SH-SY5Y (cell line): ENCODE data around the gene FCN1.

ENCODE experiments used
- GATA2 ChIP-seq: IDR thresholded peaks from 2 replicates; pipeline ENCODE4 v1.6.1; 2011; ENCODE audit warnings: mild to moderate bottlenecking, low read depth, low read length
- GATA3 ChIP-seq: IDR thresholded peaks from 2 replicates; pipeline ENCODE4 v1.6.1; 2011; ENCODE audit warnings: low read depth, mild to moderate bottlenecking, low read length, moderate library complexity

FCN1 gene

DNA sequence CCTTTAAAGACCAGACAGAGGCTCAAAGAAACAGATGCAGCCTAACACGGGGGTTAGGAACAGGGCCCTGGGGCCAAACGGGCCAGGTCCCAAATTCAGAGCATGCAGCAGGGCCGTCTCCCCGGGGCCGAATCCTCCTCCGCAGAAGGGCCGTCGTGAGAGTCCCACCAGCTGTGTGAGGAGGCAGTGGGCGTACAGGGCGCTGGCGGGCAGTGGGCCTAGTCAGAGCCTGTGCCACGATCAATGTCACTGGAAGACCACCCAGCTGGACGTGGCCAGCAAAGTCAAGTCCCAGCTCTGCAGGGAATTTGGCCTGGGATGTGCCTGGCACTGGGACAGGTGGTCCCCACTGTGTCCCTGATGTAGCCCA is 52.9 kb downstream of the FCN1 start:
- no peak for TF ChIP-seq GATA2

DNA sequence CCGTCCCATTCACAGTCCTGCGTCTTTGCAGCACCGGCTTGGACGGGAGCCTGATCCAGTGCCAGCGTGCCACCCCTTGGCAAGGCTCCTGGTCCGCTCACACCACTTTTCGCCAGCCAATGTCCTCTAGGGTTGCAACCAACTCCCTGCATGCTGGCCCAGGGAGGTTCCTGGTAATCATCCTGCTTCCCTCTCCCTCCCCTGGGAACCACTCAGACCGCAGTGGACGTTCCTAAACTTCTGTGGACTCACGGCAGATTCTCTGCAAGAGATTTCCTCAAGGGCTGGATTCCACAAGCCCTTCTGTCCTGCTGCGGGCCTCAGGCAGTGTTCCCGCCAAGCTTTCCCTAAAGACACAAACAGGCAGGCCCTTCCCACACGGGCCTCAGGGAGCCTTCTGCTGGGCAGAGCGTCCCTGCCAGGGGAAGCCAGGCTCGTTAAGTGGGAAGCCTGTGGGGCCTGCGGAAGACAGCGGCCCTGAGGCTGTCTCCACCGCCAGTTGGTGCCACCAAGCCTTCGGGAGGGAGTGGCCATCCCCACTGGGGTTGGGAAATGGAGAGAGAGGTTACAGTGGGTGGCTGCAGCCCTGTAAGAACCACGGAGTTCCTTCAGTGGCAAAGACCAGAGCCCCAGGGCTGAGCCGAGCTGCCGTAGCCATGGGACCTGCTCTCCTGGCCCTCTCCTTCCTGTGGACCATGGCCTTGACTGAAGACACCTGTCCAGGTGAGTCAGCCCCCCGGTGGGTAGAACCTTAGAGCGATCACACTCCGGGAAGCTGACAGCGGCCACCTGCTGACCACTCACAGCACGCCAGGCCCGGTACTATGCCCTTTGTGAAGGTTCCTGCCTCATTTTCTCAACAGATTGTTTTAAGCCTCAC is 53.5 kb downstream of the FCN1 start:
- TF ChIP-seq GATA2, result no peak
- TF ChIP-seq GATA3, result no peak

GRCh38 chr9:134863306-134863902 is 54.3 kb downstream of the FCN1 start:
- no peak for TF ChIP-seq GATA3
- TF ChIP-seq GATA2, result no peak

- no peak for TF ChIP-seq GATA2
- TF ChIP-seq GATA3, result no peak
Measured at GRCh38 chr9:134861595-134862334, 55.9 kb downstream of the FCN1 start.

DNA sequence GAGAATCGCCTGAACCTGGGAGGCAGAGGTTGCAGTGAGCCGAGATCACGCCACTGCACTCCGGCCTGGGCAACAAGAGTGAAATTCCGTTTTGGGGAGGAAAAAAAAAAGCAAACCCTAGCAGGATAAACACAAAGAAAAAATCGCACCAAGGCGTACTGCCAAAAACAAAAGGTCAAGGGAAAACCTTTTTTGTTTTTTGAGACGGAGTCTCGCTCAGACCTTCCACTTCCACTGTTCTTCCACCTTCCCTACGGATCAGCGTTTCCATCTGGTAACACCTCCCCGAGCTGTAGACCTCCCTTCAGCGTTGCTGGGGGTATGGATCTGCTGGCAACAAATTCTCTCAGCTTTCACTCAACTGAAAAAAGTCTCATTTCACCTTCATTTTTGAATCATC is 57.2 kb downstream of the FCN1 start:
- TF ChIP-seq GATA2 (no peak), GATA3 (no peak)

- no peak for TF ChIP-seq GATA2
- TF ChIP-seq GATA3, result no peak
Measured at GRCh38 chr9:134858051-134858841, 59.5 kb downstream of the FCN1 start.

DNA sequence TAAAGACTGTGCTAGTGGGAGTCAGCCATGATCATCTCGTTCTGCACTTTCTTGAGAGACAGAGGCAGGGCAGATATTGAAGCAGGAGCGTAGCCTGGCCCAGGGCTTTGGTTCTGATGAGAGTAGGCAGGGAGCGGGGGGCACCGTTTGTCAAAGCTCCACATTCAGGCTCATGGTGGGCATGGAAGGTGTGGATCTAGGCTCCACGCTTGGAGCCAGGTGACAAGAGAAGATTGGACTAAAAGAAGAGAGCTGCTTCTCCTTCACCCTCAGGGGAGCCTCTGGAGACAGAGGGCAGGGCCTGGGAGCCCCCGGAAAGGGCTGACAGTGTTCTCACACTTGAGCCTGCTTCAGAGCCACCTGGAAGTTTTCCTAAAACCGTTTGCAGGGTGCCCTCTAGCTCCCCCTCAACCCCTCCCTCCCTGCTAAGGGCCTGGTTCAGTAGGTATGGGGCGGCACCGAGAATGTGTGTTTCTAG is 61.8 kb downstream of the FCN1 start:
- TF ChIP-seq GATA3, result no peak
- no peak for TF ChIP-seq GATA2
